Measurements from ENCODE around the gene WNT3. TPM values are rescaled to one million over a fixed set of nuclear protein-coding genes. Genes with fewer than 3 reads are reported as not detected.

Gene WNT3
- total RNA-seq, 1 experiment from 2014 or later: 8.8 TPM

DNA sequence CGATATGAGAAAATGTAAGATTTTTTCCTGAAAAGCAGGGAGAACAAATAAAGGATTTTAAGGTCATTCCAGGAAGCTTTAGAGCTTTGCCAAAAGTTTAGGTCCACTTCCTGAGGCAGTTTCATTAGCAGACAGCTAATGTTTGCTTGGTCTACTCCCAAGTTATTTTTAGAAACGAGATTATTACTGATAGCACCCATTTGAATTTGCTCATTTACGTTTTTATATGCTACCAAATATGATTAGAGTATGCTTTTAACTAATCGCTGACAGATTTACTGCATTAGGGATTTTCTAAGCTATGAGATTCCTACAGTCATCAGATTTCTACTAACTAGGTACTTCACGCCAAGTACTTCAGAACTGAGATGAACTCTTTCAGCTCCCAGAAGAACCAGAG is 98.1 kb downstream of the WNT3 start:
- H3K4me1 ChIP-seq: no peaks in the 10 kb centered on the region
- H3K4me1 Mint-ChIP-seq (ENCODE audit: low read depth, unreplicated experiment): no peaks in the 10 kb centered on the region
- no peaks in the 10 kb centered on the region for H3K36me3 ChIP-seq (ENCODE audit: control insufficient read depth, insufficient read depth, low read length)
- BruUV-seq (replicated peaks): no TSS peak
- H3K9me3 Mint-ChIP-seq (ENCODE audit: unreplicated experiment): no peaks in the 10 kb centered on the region
- H3K27me3 ChIP-seq (replicated peaks; ENCODE audit: control insufficient read depth, insufficient read depth, low read length): no peaks in the 10 kb centered on the region
- POLR2A ChIA-PET: no interaction called here
- CTCF ChIA-PET: no interaction called here
- H3K4me3 ChIP-seq (ENCODE audit: low read depth, low read length): no peak overlapping the region
- intact Hi-C loops (cut with micrococcal nuclease; ENCODE audit: unreplicated experiment): no loop called here
- H3K4me3 Mint-ChIP-seq (ENCODE audit: unreplicated experiment): no peak overlapping the region
- DNase-seq: no peak
- TF ChIP-seq CTCF (IDR thresholded peaks at IDR 0.05; ENCODE audit: insufficient read depth in 1 of 2, low read depth in 1 of 2, low read length in 1 of 2, severe bottlenecking in 1 of 2, unreplicated experiment in 1 of 2): no peak
- no peaks in the 10 kb centered on the region for H3K36me3 Mint-ChIP-seq (ENCODE audit: insufficient read depth, unreplicated experiment)
- H3K27me3 Mint-ChIP-seq (ENCODE audit: insufficient read depth, unreplicated experiment): no peaks in the 10 kb centered on the region
- H3K9me3 ChIP-seq: no peaks in the 10 kb centered on the region; the same call in 1 of the 2 replicates
- H3K27ac Mint-ChIP-seq (ENCODE audit: unreplicated experiment): no peak overlapping the region

GRCh38 chr17:46719891-46720290 is 98.6 kb downstream of the WNT3 start:
- H3K27ac Mint-ChIP-seq (ENCODE audit: unreplicated experiment): no peak overlapping the region
- no peaks in the 10 kb centered on the region for H3K4me1 Mint-ChIP-seq (ENCODE audit: low read depth, unreplicated experiment)
- no peak for DNase-seq
- POLR2A ChIA-PET: no interaction called here
- no peaks in the 10 kb centered on the region for H3K36me3 Mint-ChIP-seq (ENCODE audit: insufficient read depth, unreplicated experiment)
- no peaks in the 10 kb centered on the region; the same call in 1 of the 2 replicates for H3K9me3 ChIP-seq
- no peaks in the 10 kb centered on the region for H3K27me3 ChIP-seq (replicated peaks; ENCODE audit: control insufficient read depth, insufficient read depth, low read length)
- intact Hi-C loops (cut with micrococcal nuclease; ENCODE audit: unreplicated experiment): no loop called here
- no peaks in the 10 kb centered on the region for H3K9me3 Mint-ChIP-seq (ENCODE audit: unreplicated experiment)
- H3K4me1 ChIP-seq: no peaks in the 10 kb centered on the region
- H3K4me3 ChIP-seq (ENCODE audit: low read depth, low read length): no peak overlapping the region
- H3K36me3 ChIP-seq (ENCODE audit: control insufficient read depth, insufficient read depth, low read length): no peaks in the 10 kb centered on the region
- H3K4me3 Mint-ChIP-seq (ENCODE audit: unreplicated experiment): no peak overlapping the region
- no peak for TF ChIP-seq CTCF (IDR thresholded peaks at IDR 0.05; ENCODE audit: insufficient read depth in 1 of 2, low read depth in 1 of 2, low read length in 1 of 2, severe bottlenecking in 1 of 2, unreplicated experiment in 1 of 2)
- no TSS peak for BruUV-seq (replicated peaks)
- no peaks in the 10 kb centered on the region for H3K27me3 Mint-ChIP-seq (ENCODE audit: insufficient read depth, unreplicated experiment)
- CTCF ChIA-PET: no interaction called here

DNA sequence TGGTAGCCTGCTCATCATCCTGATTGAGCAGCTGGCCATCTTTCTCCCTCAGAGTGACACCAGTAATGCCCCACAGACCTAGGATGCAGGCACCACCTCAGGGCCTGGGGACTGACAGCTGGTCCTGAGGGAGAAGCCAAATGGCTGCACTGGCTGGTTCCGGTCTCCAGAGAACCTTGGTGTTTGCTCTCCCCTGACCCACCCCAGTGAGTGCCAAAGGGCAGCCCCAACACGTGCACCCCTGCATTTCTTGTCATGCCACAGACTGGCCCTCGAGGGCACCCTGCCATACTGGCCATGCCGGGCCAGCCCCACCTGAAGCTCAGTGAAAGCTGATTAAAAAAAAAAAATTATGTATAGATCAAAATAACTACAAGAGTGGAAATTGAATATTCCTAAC is 100.5 kb downstream of the WNT3 start:
- Histone ChIP-seq H3K4me3 (ENCODE audit: low read depth, low read length) (no peak overlapping the region), H3K4me1 (no peaks in the 10 kb centered on the region), H3K27me3 (replicated peaks; ENCODE audit: control insufficient read depth, insufficient read depth, low read length) (no peaks in the 10 kb centered on the region), H3K9me3 (no peaks in the 10 kb centered on the region; the same call in 1 of the 2 replicates), H3K36me3 (ENCODE audit: control insufficient read depth, insufficient read depth, low read length) (no peaks in the 10 kb centered on the region)
- POLR2A ChIA-PET: no interaction called here
- H3K27ac Mint-ChIP-seq (ENCODE audit: unreplicated experiment): no peak overlapping the region
- BruUV-seq (replicated peaks): no TSS peak
- intact Hi-C loops (cut with micrococcal nuclease; ENCODE audit: unreplicated experiment): no loop called here
- no peaks in the 10 kb centered on the region for H3K36me3 Mint-ChIP-seq (ENCODE audit: insufficient read depth, unreplicated experiment)
- CTCF ChIA-PET: no interaction called here
- no peak for TF ChIP-seq CTCF (IDR thresholded peaks at IDR 0.05; ENCODE audit: insufficient read depth in 1 of 2, low read depth in 1 of 2, low read length in 1 of 2, severe bottlenecking in 1 of 2, unreplicated experiment in 1 of 2)
- no peaks in the 10 kb centered on the region for H3K4me1 Mint-ChIP-seq (ENCODE audit: low read depth, unreplicated experiment)
- no peak overlapping the region for H3K4me3 Mint-ChIP-seq (ENCODE audit: unreplicated experiment)
- no peaks in the 10 kb centered on the region for H3K27me3 Mint-ChIP-seq (ENCODE audit: insufficient read depth, unreplicated experiment)
- DNase-seq: no peak
- no peaks in the 10 kb centered on the region for H3K9me3 Mint-ChIP-seq (ENCODE audit: unreplicated experiment)

Other genes with a start within 250 kb of the WNT3 start
- gene ARL17A, start 239.0 kb downstream of the WNT3 start, total RNA-seq (2022): 35.8 and 39.4 TPM in 2 replicates
- gene NSF, start 228.0 kb downstream of the WNT3 start, total RNA-seq (2022): 51.1 and 53.8 TPM in 2 replicates
- not detected in 2 replicates for gene WNT9B, start 32.9 kb upstream of the WNT3 start, total RNA-seq (2022)
- gene GOSR2, start 104.5 kb upstream of the WNT3 start, total RNA-seq (2022): 84.0 and 84.1 TPM in 2 replicates
- gene RPRML, start 160.6 kb upstream of the WNT3 start, total RNA-seq (2022): not detected in 2 replicates